Endometrial microvascular endothelial cells (primary cell): ENCODE measurements around the gene SQOR. TPM values are rescaled to one million over a fixed set of nuclear protein-coding genes. Genes with fewer than 3 reads are reported as not detected.

Experiments
- total RNA-seq: library from RNA; depleted of rRNA; stranded (reverse); fragments of >200 nt; gene quantifications from one replicate; pipeline ENCODE4 v1.2.3, GENCODE V29; 2015; ENCODE audit errors: inconsistent ontology term

The SQOR gene
- total RNA-seq, 1 donor from 2014 or later, result 60.1 TPM

Other genes with a start within 250 kb of the SQOR start
- 5.7 TPM for gene SLC30A4, start 112.3 kb upstream of the SQOR start, total RNA-seq
- 44.7 TPM for gene BLOC1S6, start 47.6 kb upstream of the SQOR start, total RNA-seq